Uterus (tissue), 2 donors: Measurements from ENCODE around the gene ADGRL3.

Experiments used
- CTCF ChIP-seq, 4 experiments: fragments of 200-600 bp in 2 of 4; fragments of 450-650 bp in 2 of 4; sonication (generic) in 2 of 4; IDR thresholded peaks; one replicate each; pipeline ENCODE4 v1.5.1; 2016 to 2019; ENCODE audit warnings: antibody characterized with exemption in 4 of 4, mild to moderate bottlenecking in 2 of 4, moderate library complexity in 1 of 4
- POLR2A ChIP-seq, 2 donors: fragments of 450-650 bp; IDR thresholded peaks; one replicate each; pipeline ENCODE4 v1.6.1; 2016; ENCODE audit warnings: antibody characterized with exemption in 2 of 2, mild to moderate bottlenecking in 1 of 2, moderate library complexity in 1 of 2

GRCh38 chr4:61485056-61485455, 284.9 kb downstream of the ADGRL3 start:
- no peak for TF ChIP-seq CTCF (IDR thresholded peaks at IDR 0.05)
- TF ChIP-seq POLR2A (IDR thresholded peaks at IDR 0.05) = no peak
